Neuronal stem cell (in vitro differentiated cells): ENCODE measurements around the gene ARHGEF7.

Experiments
- DNase-seq: peaks from one replicate; pipeline ENCODE4 v3.0.0-alpha.2; 2013; ENCODE audit warnings: low spot score
- H2AFZ ChIP-seq: one replicate; pipeline ENCODE4 v1.6.1; 2013; ENCODE audit warnings: mild to moderate bottlenecking, low read length, inconsistent platforms
- H2AK5ac ChIP-seq: 2 replicates; pipeline ENCODE4 v1.6.1; 2013; ENCODE audit warnings: low read depth, mild to moderate bottlenecking, inconsistent platforms, low read length, moderate library complexity, mixed read lengths
- H2BK120ac ChIP-seq: 2 replicates; pipeline ENCODE4 v1.6.1; 2013; ENCODE audit warnings: low read depth, mild to moderate bottlenecking, inconsistent platforms, low read length, moderate library complexity, mixed read lengths
- H2BK12ac ChIP-seq: one replicate; pipeline ENCODE4 v1.6.1; 2013; ENCODE audit warnings: low read length, inconsistent platforms
- H2BK15ac ChIP-seq: 2 replicates; pipeline ENCODE4 v1.6.1; 2013; ENCODE audit warnings: mild to moderate bottlenecking, low read length, inconsistent platforms, mixed read lengths
- H2BK5ac ChIP-seq: one replicate; pipeline ENCODE4 v1.6.1; 2013; ENCODE audit warnings: inconsistent platforms, mild to moderate bottlenecking, low read length, moderate library complexity
- H3K14ac ChIP-seq: one replicate; pipeline ENCODE4 v1.6.1; 2013; ENCODE audit warnings: low read length, inconsistent platforms
- H3K18ac ChIP-seq: 2 replicates; pipeline ENCODE4 v1.6.1; 2013; ENCODE audit warnings: low read length, inconsistent platforms
- H3K23ac ChIP-seq: 2 replicates; pipeline ENCODE4 v1.6.1; 2013; ENCODE audit warnings: low read depth, mild to moderate bottlenecking, mixed read lengths, low read length, inconsistent platforms; ENCODE audit not compliant: poor library complexity
- H3K27ac ChIP-seq: replicated peaks from 3 replicates; pipeline ENCODE4 v1.5.1; 2013; ENCODE audit warnings: low read length, inconsistent platforms
- H3K27me3 ChIP-seq, 3 experiments: 2 replicates each; pipeline ENCODE4 v1.6.1; 2013; ENCODE audit warnings: low read length in 3 of 3, mild to moderate bottlenecking in 2 of 3, inconsistent platforms in 1 of 3, low read depth in 1 of 3, mixed read lengths in 1 of 3, moderate library complexity in 1 of 3; ENCODE audit not compliant: control insufficient read depth in 3 of 3, insufficient read depth in 3 of 3
- H3K36me3 ChIP-seq, 2 donors: replicated peaks in 1 of 2; 2 replicates each; pipeline ENCODE4 v1.6.1; 2013; ENCODE audit warnings: low read length in 2 of 2; ENCODE audit not compliant: control insufficient read depth in 2 of 2, insufficient read depth in 2 of 2
- H3K4ac ChIP-seq: 2 replicates; pipeline ENCODE4 v1.6.1; 2013; ENCODE audit warnings: inconsistent platforms, mild to moderate bottlenecking, low read length, moderate library complexity
- H3K4me1 ChIP-seq, 2 donors: 1 replicate in 1 of 2; 2 replicates in 1 of 2; pipeline ENCODE4 v1.6.1; 2013; ENCODE audit warnings: low read length in 2 of 2, low read depth in 1 of 2; ENCODE audit not compliant: control insufficient read depth in 2 of 2, insufficient read depth in 1 of 2
- H3K4me2 ChIP-seq: one replicate; pipeline ENCODE4 v1.6.1; 2013; ENCODE audit warnings: mild to moderate bottlenecking, low read length, inconsistent platforms; ENCODE audit not compliant: insufficient read depth, poor library complexity, severe bottlenecking
- H3K4me3 ChIP-seq, 2 donors: 2 replicates each; pipeline ENCODE4 v1.5.1; 2013; ENCODE audit warnings: low read length in 2 of 2, mild to moderate bottlenecking in 2 of 2, inconsistent platforms in 1 of 2, moderate library complexity in 1 of 2
- H3K79me1 ChIP-seq: one replicate; pipeline ENCODE4 v1.6.1; 2013; ENCODE audit warnings: low read depth, mild to moderate bottlenecking, inconsistent platforms, low read length, moderate library complexity
- H3K9ac ChIP-seq: one replicate; pipeline ENCODE4 v1.6.1; 2013; ENCODE audit warnings: mild to moderate bottlenecking, low read depth, low read length, inconsistent platforms; ENCODE audit not compliant: poor library complexity
- H3K9me3 ChIP-seq, 2 donors: replicated peaks in 1 of 2; 2 replicates each; pipeline versions ENCODE3 to v1.6.1; 2013; ENCODE audit warnings: low read length in 2 of 2, mild to moderate bottlenecking in 2 of 2, inconsistent platforms in 1 of 2, low read depth in 1 of 2, mixed read lengths in 1 of 2, moderate library complexity in 1 of 2; ENCODE audit not compliant: control insufficient read depth in 2 of 2, insufficient read depth in 1 of 2
- H4K8ac ChIP-seq: one replicate; pipeline ENCODE4 v1.6.1; 2013; ENCODE audit warnings: low read depth, mild to moderate bottlenecking, inconsistent platforms, low read length, moderate library complexity
- H4K91ac ChIP-seq: one replicate; pipeline ENCODE4 v1.6.1; 2013; ENCODE audit warnings: low read length, low read depth, mild to moderate bottlenecking, inconsistent platforms; ENCODE audit not compliant: poor library complexity
- WGBS, 2 donors: extraction: QIAGEN DNeasy Blood & Tissue Kit; methylation state at CpG; one replicate each; pipeline ENCODE4 v1.1.7; 2013; ENCODE audit warnings: missing lambda C conversion rate in 2 of 2, mixed read lengths in 1 of 2; ENCODE audit not compliant: insufficient read length in 2 of 2, insufficient replicate concordance in 1 of 2; ENCODE audit errors: extremely low coverage in 2 of 2; 5-methylcytosine and 5-hydroxymethylcytosine counted together

ARHGEF7 gene

DNA sequence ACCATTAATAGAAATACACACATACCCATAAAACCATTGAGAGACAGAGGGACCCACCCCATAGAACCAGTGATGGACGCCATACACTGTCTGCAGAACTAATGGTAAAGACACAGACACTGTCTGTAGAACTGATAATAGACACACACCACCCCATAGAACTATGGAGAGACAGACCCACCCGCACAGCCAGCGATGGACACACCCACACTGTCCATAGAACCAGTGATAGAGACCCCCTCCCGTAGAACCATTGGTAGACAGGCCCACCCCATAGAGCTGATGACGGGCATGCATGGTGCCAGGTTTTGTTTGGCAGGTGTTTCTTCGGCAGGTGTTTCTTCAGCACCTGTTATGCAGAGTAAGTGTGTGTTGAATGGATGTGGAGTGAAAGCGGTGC, 117.1 kb downstream of the ARHGEF7 start:
- H3K23ac ChIP-seq = no peak overlapping the region
- DNase-seq = no peak

DNA sequence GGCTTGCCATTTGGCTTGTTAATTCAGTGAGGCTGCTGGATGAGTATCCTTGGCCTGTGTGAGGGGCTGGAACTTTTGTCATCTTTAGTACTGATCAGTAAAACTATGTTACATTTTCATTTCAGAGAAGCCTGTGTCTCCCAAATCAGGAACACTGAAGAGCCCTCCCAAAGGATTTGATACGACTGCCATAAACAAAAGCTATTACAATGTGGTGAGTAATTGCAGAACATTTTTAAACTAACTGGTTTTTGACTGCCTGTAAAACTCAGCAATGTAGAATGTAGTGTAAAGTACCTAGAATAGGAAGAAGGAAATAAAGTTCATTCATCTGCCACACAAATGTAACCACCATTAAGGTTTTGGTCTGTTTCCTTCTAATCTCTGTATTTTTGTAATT, 118.0 kb downstream of the ARHGEF7 start:
- no peak overlapping the region for H3K14ac ChIP-seq
- H3K9me3 ChIP-seq = peaks cover 0 to 6% of the 10 kb centered on the region in 2 donors
- no peak overlapping the region for H4K91ac ChIP-seq
- no peak overlapping the region for H2BK120ac ChIP-seq
- H4K8ac ChIP-seq = no peak overlapping the region
- no peak overlapping the region for H3K27ac ChIP-seq
- no peak overlapping the region for H3K4me2 ChIP-seq
- H2AK5ac ChIP-seq = no peak overlapping the region
- H3K4me1 ChIP-seq = peaks cover 0 to 3% of the 10 kb centered on the region in 2 donors
- H3K18ac ChIP-seq = no peak overlapping the region
- no CpG with 5 or more reads among the region's 1 CpG for WGBS, 2 donors
- peaks cover 9 to 80% of the 10 kb centered on the region in 2 donors for H3K36me3 ChIP-seq
- no peak overlapping the region for H2AFZ ChIP-seq
- H2BK12ac ChIP-seq = no peak overlapping the region
- H2BK5ac ChIP-seq = no peak overlapping the region
- peaks cover 6% of the 10 kb centered on the region for H3K79me1 ChIP-seq
- no peak overlapping the region for H2BK15ac ChIP-seq
- no peak overlapping the region for H3K9ac ChIP-seq
- H3K4ac ChIP-seq = no peak overlapping the region
- H3K23ac ChIP-seq = no peak overlapping the region
- no peak for DNase-seq
- no peaks in the 10 kb centered on the region for H3K27me3 ChIP-seq
- no peak overlapping the region for H3K4me3 ChIP-seq

More for the DNA sequence above, 117.1 kb downstream of the ARHGEF7 start:
- Histone ChIP-seq H3K36me3 (peaks cover 10 to 88% of the 10 kb centered on the region in 2 donors), H2BK5ac (no peak overlapping the region), H3K4me3 (no peak overlapping the region), H2BK120ac (no peak overlapping the region), H3K4ac (no peak overlapping the region), H3K9me3 (peaks cover 0 to 6% of the 10 kb centered on the region in 2 donors), H2BK15ac (no peak overlapping the region), H2AK5ac (no peak overlapping the region), H3K27ac (no peak overlapping the region), H3K4me1 (peaks cover 0 to 6% of the 10 kb centered on the region in 2 donors), H3K18ac (no peak overlapping the region), H2AFZ (no peak overlapping the region), H3K4me2 (no peak overlapping the region), H3K14ac (no peak overlapping the region), H4K91ac (no peak overlapping the region), H3K27me3 (no peaks in the 10 kb centered on the region), H4K8ac (no peak overlapping the region), H2BK12ac (no peak overlapping the region), H3K9ac (no peak overlapping the region), H3K79me1 (peaks cover 6% of the 10 kb centered on the region)
- no CpG with 5 or more reads among the region's 7 CpGs for WGBS, 2 donors

DNA sequence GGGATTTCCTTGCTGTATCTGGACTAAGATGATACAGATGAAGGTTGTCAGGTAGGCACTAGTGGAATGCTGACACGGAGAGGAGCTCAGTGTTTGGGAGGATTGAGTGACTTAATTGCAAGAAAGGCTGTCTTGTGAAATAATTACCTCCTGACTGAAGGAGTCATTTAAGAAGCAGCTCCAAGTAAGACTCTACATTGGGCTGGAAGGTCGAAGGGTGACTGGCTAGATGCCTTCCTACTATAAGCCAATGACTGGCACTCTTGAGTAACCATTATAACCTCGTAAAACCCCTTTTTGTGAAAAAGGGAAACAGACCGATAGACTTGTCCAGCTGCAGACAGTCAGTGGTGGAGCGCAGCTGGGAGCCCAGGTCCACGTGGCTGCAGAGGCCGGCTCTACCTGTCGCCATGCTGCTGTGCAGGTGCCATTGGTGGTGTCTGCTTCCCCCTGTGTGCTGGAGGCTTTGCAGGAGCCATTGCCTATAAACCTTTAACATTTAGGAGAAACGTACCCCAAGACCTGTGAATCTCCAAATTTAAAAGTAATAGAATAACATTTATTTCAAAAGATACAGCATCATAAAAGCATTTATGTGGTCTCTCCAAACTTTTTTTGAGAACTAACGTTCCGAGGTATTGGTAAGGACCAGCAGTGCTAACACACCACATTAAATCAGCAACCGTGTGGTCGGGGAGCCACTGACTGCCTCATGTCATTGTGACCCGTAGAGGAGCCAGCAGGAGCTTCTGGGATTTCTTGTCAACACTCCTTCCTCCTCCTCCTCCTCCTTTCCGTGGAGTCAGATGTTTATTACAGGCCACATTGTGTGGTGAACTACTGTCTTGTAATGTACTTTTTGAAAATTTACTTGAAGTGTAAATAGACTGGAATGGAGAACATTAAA, 124.9 kb downstream of the ARHGEF7 start:
- Histone ChIP-seq H2AFZ (no peak overlapping the region), H3K23ac (no peak overlapping the region), H2BK120ac (no peak overlapping the region), H3K4me1 (peaks cover 0 to 12% of the 10 kb centered on the region in 2 donors), H3K9me3 (peaks cover 0 to 6% of the 10 kb centered on the region in 2 donors), H3K36me3 (peaks cover 6 to 76% of the 10 kb centered on the region in 2 donors), H2BK15ac (no peak overlapping the region), H3K9ac (no peak overlapping the region), H3K4me3 (no peak overlapping the region), H4K91ac (no peak overlapping the region), H3K14ac (no peak overlapping the region), H2BK5ac (no peak overlapping the region), H2BK12ac (no peak overlapping the region), H3K27me3 (no peaks in the 10 kb centered on the region), H4K8ac (no peak overlapping the region), H2AK5ac (no peak overlapping the region), H3K4me2 (no peak overlapping the region), H3K4ac (no peak overlapping the region), H3K79me1 (peaks cover 4% of the 10 kb centered on the region), H3K18ac (no peak overlapping the region), H3K27ac (no peak overlapping the region)
- no peak for DNase-seq
- WGBS, 2 donors = no CpG with 5 or more reads among the region's 15 CpGs

GRCh38 chr13:111241006-111241755, 126.1 kb downstream of the ARHGEF7 start:
- WGBS, 2 donors = no CpG with 5 or more reads among the region's 16 CpGs

More at GRCh38 chr13:111241006-111241755, 126.1 kb downstream of the ARHGEF7 start:
- no peak overlapping the region for H3K27ac ChIP-seq
- no peak overlapping the region for H3K9ac ChIP-seq
- no peak overlapping the region for H2AFZ ChIP-seq
- peaks cover 0 to 12% of the 10 kb centered on the region in 2 donors for H3K4me1 ChIP-seq
- no peak overlapping the region for H3K4ac ChIP-seq
- H4K8ac ChIP-seq = no peak overlapping the region
- no peak overlapping the region for H3K23ac ChIP-seq
- H3K4me2 ChIP-seq = no peak overlapping the region
- H3K9me3 ChIP-seq = peaks cover 0 to under 1% of the 10 kb centered on the region in 2 donors
- H3K14ac ChIP-seq = no peak overlapping the region
- H3K27me3 ChIP-seq = no peaks in the 10 kb centered on the region
- no peak overlapping the region for H2BK12ac ChIP-seq
- DNase-seq = no peak
- H2AK5ac ChIP-seq = no peak overlapping the region
- H3K36me3 ChIP-seq = peaks cover 7 to 76% of the 10 kb centered on the region in 2 donors
- H3K18ac ChIP-seq = peak overlapping the region; percentile 74
- H3K4me3 ChIP-seq = no peak overlapping the region
- H2BK120ac ChIP-seq = no peak overlapping the region
- H4K91ac ChIP-seq = no peak overlapping the region
- H2BK5ac ChIP-seq = no peak overlapping the region
- peaks cover 4% of the 10 kb centered on the region for H3K79me1 ChIP-seq
- H2BK15ac ChIP-seq = no peak overlapping the region
